GM18499 (cell line): ENCODE results near the gene BRMS1L.
"Not testable (repeated sequence)": the region's sequence is repeated elsewhere in the genome, so short reads cannot be mapped to it uniquely, and the experiment has no call there.

ENCODE experiments used
- ATAC-seq: cut with Tn5 transposase; IDR thresholded peaks from one replicate; pipeline ENCODE4 v1.9.1; 2021; ENCODE audit warnings: moderate number of reproducible peaks; ENCODE audit not compliant: insufficient read depth, unreplicated experiment

BRMS1L gene

GRCh38 chr14:35819591-35820540, 6.3 kb upstream of the BRMS1L start:
- no peak for ATAC-seq

DNA sequence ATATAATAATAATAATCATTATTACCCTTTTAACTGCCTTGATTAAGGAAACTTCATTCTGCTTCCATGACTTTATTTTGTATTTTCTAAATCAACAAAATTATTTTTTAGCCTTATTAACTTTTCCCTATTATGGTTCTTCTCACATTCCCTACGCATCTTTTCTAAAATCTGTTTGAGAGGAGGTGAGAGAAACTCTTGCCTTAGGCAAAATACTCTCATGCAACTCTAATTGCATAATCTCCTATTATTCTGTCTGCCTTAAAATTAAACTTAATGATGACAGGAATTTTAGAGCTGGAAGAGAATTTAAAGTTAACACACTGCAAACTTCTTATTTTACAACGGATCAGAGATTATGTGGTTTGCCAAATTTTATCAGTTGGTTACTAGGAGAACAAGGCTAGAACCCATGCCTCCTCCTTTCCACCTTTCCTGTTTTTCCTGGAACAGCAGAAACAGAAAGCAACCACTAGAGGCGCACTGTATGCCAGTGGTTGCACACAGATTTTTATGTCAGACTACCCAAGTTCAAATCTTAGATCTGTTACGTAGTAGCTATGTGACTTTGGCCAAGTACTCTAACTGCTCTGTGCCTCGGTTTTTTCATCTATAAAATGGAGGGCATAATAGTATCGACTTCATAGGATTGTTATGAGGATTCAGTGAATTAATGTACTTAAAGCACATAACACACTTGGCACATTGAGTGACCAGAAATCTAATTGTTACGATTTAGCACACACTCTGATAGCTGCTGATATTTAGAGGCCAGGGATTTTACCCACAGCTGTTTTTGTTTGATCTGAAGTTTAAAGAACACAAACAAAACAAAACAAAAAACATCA, 4.3 kb upstream of the BRMS1L start:
- ATAC-seq = no peak

DNA sequence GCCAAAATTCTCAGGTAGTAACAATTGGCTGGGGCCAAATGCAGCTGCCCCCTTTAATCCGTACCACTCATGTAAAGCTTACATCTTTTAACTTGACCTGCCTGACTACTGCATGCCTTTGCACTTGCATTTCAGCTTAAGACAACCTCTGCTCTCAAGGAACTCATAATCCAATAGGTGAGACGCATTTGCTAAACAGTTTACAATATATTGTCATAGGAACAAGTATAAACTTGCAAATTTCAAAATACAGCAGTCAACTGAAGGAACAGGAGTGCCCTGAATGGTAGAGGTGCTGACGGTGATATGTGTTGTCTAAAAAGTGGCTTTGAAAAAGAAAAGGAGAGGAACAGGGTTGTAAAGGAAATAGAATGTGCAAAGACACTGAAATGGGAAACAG, 3.6 kb upstream of the BRMS1L start:
- no peak for ATAC-seq

GRCh38 chr14:35824446-35825165, 1.5 kb upstream of the BRMS1L start:
- ATAC-seq = not testable (repeated sequence)

- no peak for ATAC-seq
Measured at GRCh38 chr14:35825968-35826217, 245 bp upstream of the BRMS1L start.

- ATAC-seq = no peak
Measured at GRCh38 chr14:35826952-35827416, 846 bp downstream of the BRMS1L start.

GRCh38 chr14:35827678-35828472, 1.7 kb downstream of the BRMS1L start:
- no peak for ATAC-seq

DNA sequence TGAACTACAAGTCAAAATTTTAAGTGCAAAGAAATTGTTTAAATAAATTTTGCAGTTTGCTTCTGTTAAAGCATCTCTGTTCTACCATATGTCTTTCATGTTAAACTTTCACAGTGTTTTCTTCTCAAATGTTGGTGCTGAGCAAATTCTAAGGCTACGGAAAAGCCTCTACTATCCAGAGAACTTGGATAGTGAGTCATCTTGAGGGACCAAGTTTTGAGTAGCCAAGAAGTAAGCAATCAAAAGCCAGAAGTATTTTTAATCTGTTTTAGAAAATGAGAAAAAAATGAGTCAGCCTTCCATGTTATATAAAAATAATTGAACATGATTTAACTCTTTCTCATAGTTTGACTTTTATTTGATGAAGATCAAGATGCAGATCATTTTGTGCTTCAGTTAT, 3.3 kb downstream of the BRMS1L start:
- no peak for ATAC-seq

DNA sequence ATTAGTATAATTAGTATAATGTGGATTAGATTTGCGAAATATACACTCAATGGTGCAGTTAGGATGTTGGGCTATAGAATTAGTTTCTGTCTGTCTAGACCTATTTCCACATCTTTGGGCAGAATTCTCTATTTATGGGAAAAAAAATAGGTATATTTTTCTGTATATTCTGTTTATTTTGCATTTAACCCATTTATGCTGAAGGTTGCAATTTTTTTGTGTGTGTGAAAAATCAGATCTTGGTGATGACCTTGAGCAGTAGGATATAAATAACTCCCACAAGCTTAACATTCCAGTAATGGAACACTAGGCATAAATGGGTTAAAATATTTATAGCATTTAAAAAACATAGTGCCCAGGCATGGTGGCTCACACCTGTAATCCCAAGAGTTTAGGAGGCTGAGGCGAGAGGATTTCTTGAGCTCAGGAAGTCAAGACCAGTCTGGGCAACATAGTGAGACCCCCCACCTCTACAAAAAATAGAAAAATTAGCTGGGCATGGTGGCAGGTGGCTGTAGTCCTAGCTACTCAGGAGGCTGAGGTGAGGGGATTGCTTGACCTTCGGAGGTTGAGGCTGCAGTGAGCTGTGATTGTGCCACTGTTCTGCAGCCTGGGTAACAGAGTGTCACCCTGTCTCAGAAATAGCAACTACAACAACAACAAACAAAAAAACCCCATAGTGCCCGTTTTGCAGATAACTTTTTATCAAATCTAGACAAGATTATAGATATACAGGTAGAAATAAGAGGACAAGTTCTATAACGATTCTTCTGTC, 9.3 kb downstream of the BRMS1L start:
- ATAC-seq = no peak

DNA sequence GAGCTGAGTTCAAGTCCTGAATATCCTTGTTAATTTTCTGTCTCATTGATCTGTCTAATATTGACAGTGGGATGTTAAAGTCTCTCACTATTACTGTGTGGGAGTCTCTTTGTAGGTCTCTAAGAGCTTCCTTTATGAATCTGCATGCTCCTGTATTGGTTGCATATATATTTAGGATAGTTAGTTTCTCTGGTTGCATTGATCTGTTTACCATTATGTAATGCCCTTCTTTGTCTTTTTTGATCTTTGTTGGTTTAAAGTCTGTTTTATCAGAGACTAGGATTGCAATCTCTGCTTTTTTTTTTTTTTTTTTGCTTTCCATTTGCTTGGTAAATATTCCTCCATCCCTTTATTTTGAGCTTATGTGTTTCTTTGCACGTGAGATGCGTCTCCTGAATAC, 15.6 kb downstream of the BRMS1L start:
- not testable (repeated sequence) for ATAC-seq

GRCh38 chr14:35842245-35842644, 16.1 kb downstream of the BRMS1L start:
- not testable (repeated sequence) for ATAC-seq

GRCh38 chr14:35844494-35844893, 18.4 kb downstream of the BRMS1L start:
- ATAC-seq = no peak

- ATAC-seq = no peak
Measured at GRCh38 chr14:35847636-35848035, 21.5 kb downstream of the BRMS1L start.

DNA sequence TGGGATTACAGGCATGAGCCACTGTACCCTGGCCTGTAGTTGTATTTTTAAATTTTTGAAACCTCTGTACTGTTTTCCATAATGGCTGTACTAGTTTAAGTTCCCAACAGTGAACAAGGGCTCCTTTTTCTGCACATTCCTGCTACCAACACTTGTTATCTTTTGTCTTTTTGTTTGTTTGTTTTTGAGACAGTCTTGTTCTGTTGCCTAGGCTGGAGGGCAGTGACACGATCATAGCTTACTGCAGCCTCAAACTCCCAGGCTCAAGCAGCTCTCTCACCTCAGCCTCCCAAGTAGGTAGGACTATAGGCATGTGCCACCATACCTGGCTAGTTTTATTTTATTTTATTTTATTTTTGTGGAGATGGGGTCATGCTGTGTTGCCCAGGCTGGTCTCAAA, 23.0 kb downstream of the BRMS1L start:
- ATAC-seq = no peak

- ATAC-seq = no peak
Measured at GRCh38 chr14:35851823-35852222, 25.7 kb downstream of the BRMS1L start.

DNA sequence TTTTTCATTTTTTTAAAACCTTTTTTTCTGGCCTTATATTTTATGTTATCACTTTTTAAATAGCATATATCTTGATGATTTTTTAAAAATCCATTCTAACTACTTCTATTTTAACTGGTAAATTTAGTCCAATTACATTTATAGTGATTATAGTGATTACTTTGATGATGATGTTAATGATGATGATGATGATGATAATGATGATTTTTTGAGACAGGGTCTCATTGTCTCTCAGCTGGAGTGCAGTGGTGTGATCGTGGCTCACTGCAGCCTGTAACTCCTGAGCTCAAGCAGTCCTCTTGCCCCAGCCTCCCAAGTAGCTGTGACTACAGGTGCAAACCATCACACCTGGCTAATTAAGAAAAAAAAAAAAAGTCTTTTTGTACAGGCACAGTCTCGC, 27.1 kb downstream of the BRMS1L start:
- no peak for ATAC-seq

- no peak for ATAC-seq
Measured at GRCh38 chr14:35854696-35855270, 28.6 kb downstream of the BRMS1L start.

DNA sequence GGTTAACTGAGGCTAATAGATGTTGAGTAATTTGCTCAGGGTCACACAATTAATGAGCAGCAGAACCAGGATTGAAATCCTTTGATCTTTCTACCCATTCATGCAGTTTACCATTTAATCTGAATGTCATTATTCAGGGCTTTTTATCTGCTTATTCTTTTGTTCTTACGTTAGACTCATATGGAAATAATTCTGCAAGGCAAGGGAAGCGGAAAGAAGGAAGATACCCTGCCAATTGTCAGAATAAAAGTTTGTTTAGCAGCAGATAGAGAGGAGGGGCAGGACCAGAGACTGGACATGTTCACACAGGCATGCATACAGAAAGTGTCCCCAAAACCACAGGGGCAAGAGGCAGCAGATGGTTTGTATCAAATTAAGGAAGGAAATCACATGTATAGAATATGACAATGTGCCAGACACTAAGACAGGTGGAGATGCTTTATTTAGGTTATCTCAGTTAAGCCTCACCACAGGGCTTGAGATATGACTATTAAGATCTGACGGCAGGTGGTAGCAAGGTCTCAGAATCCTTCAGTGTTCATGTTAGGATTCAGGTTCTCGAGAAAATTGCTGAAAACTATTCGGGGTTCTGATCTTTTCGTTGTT, 29.8 kb downstream of the BRMS1L start:
- peak; percentile 99 for ATAC-seq
